ENCODE results near the gene TADA3. TPM values are rescaled to one million over a fixed set of nuclear protein-coding genes. Genes with fewer than 3 reads are reported as not detected.

TADA3 gene
- total and polyA plus RNA-seq, 2 of the 4 experiments (the other 2 are of a cell fraction) = 68.0 to 83.0 TPM

GRCh38 chr3:9781551-9781950 lies 10.7 kb downstream of the TADA3 start:
- no peak overlapping the region for H3K18ac ChIP-seq (ENCODE audit: low read depth, low read length)
- H4K20me1 ChIP-seq (ENCODE audit: insufficient read depth, low read length) = no peaks in the 10 kb centered on the region
- H3K4me2 ChIP-seq (ENCODE audit: low read depth, low read length) = no peak overlapping the region
- H3K27me3 ChIP-seq (ENCODE audit: control insufficient read depth, insufficient read depth, low read length) = no peaks in the 10 kb centered on the region
- TF ChIP-seq MAZ (IDR thresholded peaks at IDR 0.05; ENCODE audit: borderline replicate concordance, low read depth, low read length) (no peak), POLR2A (IDR thresholded peaks at IDR 0.05; ENCODE audit: low read depth, low read length) (no peak), CEBPB (IDR thresholded peaks at IDR 0.05; ENCODE audit: low read depth, low read length) (no peak), CTCF (conservative IDR thresholded peaks at IDR 0.05; ENCODE audit: low read depth, low read length) (no peak), RAD21 (IDR thresholded peaks at IDR 0.05; ENCODE audit: low read length) (no peak), MXI1 (IDR thresholded peaks at IDR 0.05; ENCODE audit: borderline replicate concordance, low read depth, low read length) (no peak), NFE2L2 (IDR thresholded peaks at IDR 0.05; ENCODE audit: low read depth, low read length) (no peak), CHD1 (IDR thresholded peaks at IDR 0.05; ENCODE audit: low read depth, low read length) (no peak), SMC3 (IDR thresholded peaks at IDR 0.05; ENCODE audit: low read depth, low read length) (no peak), RFX5 (IDR thresholded peaks at IDR 0.05; ENCODE audit: low read depth, low read length) (no peak), BHLHE40 (IDR thresholded peaks at IDR 0.05; ENCODE audit: low read depth, low read length) (no peak), FOS (IDR thresholded peaks at IDR 0.05; ENCODE audit: low read depth, low read length) (no peak), MAFK (IDR thresholded peaks at IDR 0.05; ENCODE audit: low read depth, low read length) (no peak), RCOR1 (IDR thresholded peaks at IDR 0.05; ENCODE audit: insufficient replicate concordance, low read length) (no peak), USF2 (IDR thresholded peaks at IDR 0.05; ENCODE audit: low read depth, low read length) (no peak)
- TF ChIP-seq, protein P1, sequence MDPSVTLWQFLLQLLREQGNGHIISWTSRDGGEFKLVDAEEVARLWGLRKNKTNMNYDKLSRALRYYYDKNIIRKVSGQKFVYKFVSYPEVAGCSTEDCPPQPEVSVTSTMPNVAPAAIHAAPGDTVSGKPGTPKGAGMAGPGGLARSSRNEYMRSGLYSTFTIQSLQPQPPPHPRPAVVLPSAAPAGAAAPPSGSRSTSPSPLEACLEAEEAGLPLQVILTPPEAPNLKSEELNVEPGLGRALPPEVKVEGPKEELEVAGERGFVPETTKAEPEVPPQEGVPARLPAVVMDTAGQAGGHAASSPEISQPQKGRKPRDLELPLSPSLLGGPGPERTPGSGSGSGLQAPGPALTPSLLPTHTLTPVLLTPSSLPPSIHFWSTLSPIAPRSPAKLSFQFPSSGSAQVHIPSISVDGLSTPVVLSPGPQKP (IDR thresholded peaks at IDR 0.05; ENCODE audit: borderline replicate concordance, low read depth, low read length) = no peak
- H4K8ac ChIP-seq (ENCODE audit: low read depth in 2 of 2, low read length in 2 of 2) = no peak overlapping the region
- in situ Hi-C loops (cut with MboI; ENCODE audit: low sequenced_read_pairs) = no loop called here
- H3K23ac ChIP-seq (ENCODE audit: low read depth, low read length) = no peak overlapping the region
- no peak overlapping the region for H3K56ac ChIP-seq (ENCODE audit: extremely low read depth, insufficient read depth, low read length)
- POLR2A ChIA-PET (ENCODE audit: unreplicated experiment) = no interaction called here
- no peak overlapping the region for H4K91ac ChIP-seq (ENCODE audit: insufficient read depth, low read depth, low read length)
- no peak overlapping the region for H3K9ac ChIP-seq (ENCODE audit: low read depth, low read length)
- H2BK5ac ChIP-seq (ENCODE audit: low read depth, low read length, poor library complexity, severe bottlenecking) = no peak overlapping the region
- no peak overlapping the region for H3K14ac ChIP-seq (replicated peaks; ENCODE audit: low read depth, low read length)
- H2BK20ac ChIP-seq (ENCODE audit: low read depth, low read length) = no peak overlapping the region
- H3K4me3 ChIP-seq (ENCODE audit: insufficient read depth, low read depth, low read length) = no peak overlapping the region
- peaks cover 3% of the 10 kb centered on the region for H3K4me1 ChIP-seq (ENCODE audit: control insufficient read depth, insufficient read depth, low read length)
- H3K4ac ChIP-seq (ENCODE audit: low read depth, low read length) = no peak overlapping the region
- H3K36me3 ChIP-seq (ENCODE audit: control insufficient read depth, insufficient read depth, low read length) = peaks cover 41% of the 10 kb centered on the region
- dilution Hi-C loops (cut with HindIII; ENCODE audit: low sequenced_read_pairs, unreplicated experiment) = no loop called here
- no peak overlapping the region for H2AK9ac ChIP-seq (replicated peaks; ENCODE audit: low read depth, low read length, poor library complexity)
- no peak overlapping the region for H2BK15ac ChIP-seq (ENCODE audit: low read depth, low read length)
- H2AFZ ChIP-seq (replicated peaks; ENCODE audit: low read length, poor library complexity) = no peak overlapping the region
- H2BK120ac ChIP-seq (ENCODE audit: low read depth, low read length) = no peak overlapping the region
- H3K79me1 ChIP-seq (ENCODE audit: low read depth in 1 of 2, low read length in 2 of 2) = peaks cover 3% of the 10 kb centered on the region in 2 experiments; a peak in 2 of 4 replicates
- no TSS peak for BruUV-seq (replicated peaks)
- H3K9me1 ChIP-seq (ENCODE audit: insufficient read depth, low read length) = peaks cover 9% of the 10 kb centered on the region; the same call in 1 of the 2 replicates
- H3K9me3 ChIP-seq (ENCODE audit: control insufficient read depth, insufficient read depth, low read length) = no peaks in the 10 kb centered on the region
- no peak overlapping the region for H2AK5ac ChIP-seq (ENCODE audit: low read depth, low read length)
- WGBS, 2 experiments (ENCODE audit: extremely low coverage in 2 of 2, insufficient read length in 1 of 2) = 40% methylated on average over 1 of the region's 1 CpG; no CpG with 5 or more reads in 1 of the 2 experiments
- no peak overlapping the region for H3K27ac ChIP-seq (ENCODE audit: insufficient read depth, low read length)
- CTCF ChIA-PET = no interaction called here
- no peak for ATAC-seq (ENCODE audit: low read depth)
- H4K5ac ChIP-seq (ENCODE audit: low read depth, low read length) = no peak overlapping the region
- intact Hi-C loops (cut with micrococcal nuclease) = no loop called here
- no peak for DNase-seq

Measured in IMR-90 (cell line).